GDM1 (cell line): Measurements from ENCODE around the gene PRR12.
A peak's percentile ranks its signal among the peaks of the same experiment; 100 is the strongest.

Experiments used
- DNase-seq: peaks from one replicate; lab custom pipeline; 2025; lab: John Stamatoyannopoulos, UW

Gene PRR12

GRCh38 chr19:49590971-49591730 lies at the start of gene PRR12:
Gene PRR12, plus strand, starts transcription at chr19:49591182. Its CDS starts 473 bp downstream, at chr19:49591655.
- peak; percentile 68 for DNase-seq

GRCh38 chr19:49541914-49542313 lies 49.1 kb upstream of the PRR12 start:
- DNase-seq = no peak

- DNase-seq = no peak
Measured at GRCh38 chr19:49542446-49542845, 48.5 kb upstream of the PRR12 start.

GRCh38 chr19:49543032-49543431 lies 48.0 kb upstream of the PRR12 start:
- DNase-seq = no peak

GRCh38 chr19:49544154-49544553 lies 46.8 kb upstream of the PRR12 start:
- DNase-seq = no peak

GRCh38 chr19:49546825-49547565 lies 44.0 kb upstream of the PRR12 start:
- peak; percentile 44 for DNase-seq

GRCh38 chr19:49549045-49549444 lies 41.9 kb upstream of the PRR12 start:
- no peak for DNase-seq

- no peak for DNase-seq
Measured at GRCh38 chr19:49551531-49551930, 39.5 kb upstream of the PRR12 start.

- DNase-seq = no peak
Measured at GRCh38 chr19:49552749-49553148, 38.2 kb upstream of the PRR12 start.

- no peak for DNase-seq
Measured at GRCh38 chr19:49553451-49554271, 37.3 kb upstream of the PRR12 start.

- DNase-seq = no peak
Measured at GRCh38 chr19:49554701-49555181, 36.2 kb upstream of the PRR12 start.

GRCh38 chr19:49555600-49556411 lies 35.2 kb upstream of the PRR12 start:
- DNase-seq = no peak

- no peak for DNase-seq
Measured at GRCh38 chr19:49556412-49557398, 34.3 kb upstream of the PRR12 start.

GRCh38 chr19:49557641-49558325 lies 33.2 kb upstream of the PRR12 start:
- no peak for DNase-seq

GRCh38 chr19:49558591-49558990 lies 32.4 kb upstream of the PRR12 start:
- no peak for DNase-seq

GRCh38 chr19:49559443-49559842 lies 31.5 kb upstream of the PRR12 start:
- no peak for DNase-seq

- DNase-seq = no peak
Measured at GRCh38 chr19:49559928-49560327, 31.1 kb upstream of the PRR12 start.

GRCh38 chr19:49560358-49560900 lies 30.6 kb upstream of the PRR12 start:
- no peak for DNase-seq

- no peak for DNase-seq
Measured at GRCh38 chr19:49564616-49565045, 26.4 kb upstream of the PRR12 start.
